Mesenchymal stem cell (in vitro differentiated cells and primary cell): ENCODE measurements around the gene FIBCD1.

Experiments
- DNase-seq: peaks from one replicate; pipeline ENCODE4 v3.0.0-alpha.2; 2013
- H2AFZ ChIP-seq: one replicate; pipeline ENCODE4 v1.6.1; 2013; ENCODE audit warnings: low read depth, mild to moderate bottlenecking, control low read depth, inconsistent platforms, low read length, moderate library complexity
- H2AK5ac ChIP-seq: 2 replicates; pipeline ENCODE4 v1.6.1; 2013; ENCODE audit warnings: low read length, moderate library complexity, mild to moderate bottlenecking, inconsistent platforms; ENCODE audit not compliant: severe bottlenecking
- H2BK120ac ChIP-seq: one replicate; pipeline ENCODE4 v1.6.1; 2013; ENCODE audit warnings: low read depth, mild to moderate bottlenecking, inconsistent platforms, low read length, moderate library complexity
- H2BK12ac ChIP-seq, 2 experiments: one replicate each; pipeline ENCODE4 v1.6.1; 2013; ENCODE audit warnings: inconsistent platforms in 2 of 2, low read length in 2 of 2, mild to moderate bottlenecking in 2 of 2, moderate library complexity in 2 of 2, control low read depth in 1 of 2
- H2BK15ac ChIP-seq: one replicate; pipeline ENCODE4 v1.6.1; 2013; ENCODE audit warnings: mild to moderate bottlenecking, low read depth, inconsistent platforms; ENCODE audit not compliant: poor library complexity, severe bottlenecking
- H2BK5ac ChIP-seq: 2 replicates; pipeline ENCODE4 v1.6.1; 2013; ENCODE audit warnings: low read depth, mild to moderate bottlenecking, low read length, control low read depth, inconsistent platforms; ENCODE audit not compliant: poor library complexity, severe bottlenecking
- H3K14ac ChIP-seq, 2 experiments: one replicate each; pipeline ENCODE4 v1.6.1; 2013; ENCODE audit warnings: inconsistent platforms in 2 of 2, low read length in 2 of 2, control low read depth in 1 of 2, mild to moderate bottlenecking in 1 of 2, moderate library complexity in 1 of 2
- H3K18ac ChIP-seq, 2 experiments: one replicate each; pipeline ENCODE4 v1.6.1; 2013; ENCODE audit warnings: inconsistent platforms in 2 of 2, low read length in 2 of 2, control low read depth in 1 of 2, low read depth in 1 of 2, mild to moderate bottlenecking in 1 of 2
- H3K23ac ChIP-seq, 2 experiments: one replicate each; pipeline ENCODE4 v1.6.1; 2013; ENCODE audit warnings: inconsistent platforms in 2 of 2, low read length in 2 of 2, mild to moderate bottlenecking in 2 of 2, moderate library complexity in 2 of 2, control low read depth in 1 of 2
- H3K27ac ChIP-seq: 2 replicates; pipeline ENCODE4 v1.5.1; 2013; ENCODE audit warnings: mild to moderate bottlenecking, moderate library complexity, low read length, control low read depth, inconsistent platforms; ENCODE audit not compliant: poor library complexity, severe bottlenecking
- H3K27me3 ChIP-seq, 2 experiments: 2 replicates each; pipeline versions ENCODE4 v1.6.1 to v1.7.0; 2013; ENCODE audit warnings: low read length in 2 of 2, mild to moderate bottlenecking in 2 of 2, moderate library complexity in 2 of 2, control low read depth in 1 of 2, inconsistent platforms in 1 of 2; ENCODE audit not compliant: control insufficient read depth in 1 of 2, insufficient read depth in 1 of 2
- H3K36me3 ChIP-seq, 2 experiments: 2 replicates each; pipeline versions ENCODE4 v1.6.1 to v1.7.0; 2013; ENCODE audit warnings: low read length in 2 of 2, control low read depth in 1 of 2, inconsistent platforms in 1 of 2, low read depth in 1 of 2, mild to moderate bottlenecking in 1 of 2; ENCODE audit not compliant: insufficient read depth in 2 of 2, control insufficient read depth in 1 of 2
- H3K4ac ChIP-seq, 2 experiments: one replicate each; pipeline ENCODE4 v1.6.1; 2013; ENCODE audit warnings: inconsistent platforms in 2 of 2, low read length in 2 of 2, mild to moderate bottlenecking in 2 of 2, moderate library complexity in 2 of 2, control low read depth in 1 of 2, low read depth in 1 of 2
- H3K4me1 ChIP-seq: 2 replicates; pipeline ENCODE4 v1.6.1; 2013; ENCODE audit warnings: low read depth, low read length, control low read depth; ENCODE audit not compliant: control insufficient read depth, insufficient read depth
- H3K4me2 ChIP-seq: 2 replicates; pipeline ENCODE4 v1.6.1; 2013; ENCODE audit warnings: low read length, mild to moderate bottlenecking, inconsistent platforms; ENCODE audit not compliant: poor library complexity, severe bottlenecking
- H3K4me3 ChIP-seq, 2 experiments: 2 replicates each; pipeline versions ENCODE4 v1.5.1 to v1.7.0; 2013; ENCODE audit warnings: low read length in 2 of 2, mild to moderate bottlenecking in 2 of 2, control low read depth in 1 of 2, low read depth in 1 of 2; ENCODE audit not compliant: insufficient read depth in 1 of 2
- H3K79me1 ChIP-seq: replicated peaks from 2 replicates; pipeline ENCODE4 v1.6.1; 2013; ENCODE audit warnings: mild to moderate bottlenecking, control low read depth, low read length, inconsistent platforms; ENCODE audit not compliant: poor library complexity, severe bottlenecking
- H3K9ac ChIP-seq: 2 replicates; pipeline ENCODE4 v1.7.0; 2013; ENCODE audit warnings: mild to moderate bottlenecking, low read length, moderate library complexity
- H3K9me3 ChIP-seq: 2 replicates; pipeline ENCODE4 v1.7.0; 2013; ENCODE audit warnings: mild to moderate bottlenecking, low read length; ENCODE audit not compliant: control insufficient read depth
- H4K8ac ChIP-seq: one replicate; pipeline ENCODE4 v1.6.1; 2013; ENCODE audit warnings: inconsistent platforms, mild to moderate bottlenecking, low read length, moderate library complexity
- H4K91ac ChIP-seq: one replicate; pipeline ENCODE4 v1.6.1; 2013; ENCODE audit warnings: mild to moderate bottlenecking, low read length, inconsistent platforms
- WGBS: methylation state at CpG from one replicate; pipeline ENCODE4 v1.1.7; 2013; ENCODE audit warnings: mixed read lengths; 5-methylcytosine and 5-hydroxymethylcytosine counted together

Gene FIBCD1

GRCh38 chr9:130981002-130981755 is 42.1 kb upstream of the FIBCD1 start:
- DNase-seq, result no peak
- Histone ChIP-seq H2BK120ac (no peak overlapping the region), H2AFZ (no peak overlapping the region), H3K4ac (no peak overlapping the region), H3K14ac (no peak overlapping the region), H2BK12ac (no peak overlapping the region), H2BK5ac (no peak overlapping the region), H3K79me1 (no peaks in the 10 kb centered on the region), H3K23ac (no peak overlapping the region), H3K18ac (no peak overlapping the region), H3K9ac (no peak overlapping the region), H3K27ac (no peak overlapping the region), H2BK15ac (no peak overlapping the region), H3K27me3 (peaks cover 30 to 77% of the 10 kb centered on the region in 2 experiments), H3K4me1 (peaks cover 2% of the 10 kb centered on the region), H3K4me3 (no peak overlapping the region), H3K4me2 (no peak overlapping the region), H3K9me3 (no peaks in the 10 kb centered on the region), H2AK5ac (no peak overlapping the region), H4K8ac (no peak overlapping the region), H4K91ac (no peak overlapping the region), H3K36me3 (no peaks in the 10 kb centered on the region)
- WGBS, result 80% methylated on average over 9 of the region's 10 CpGs

- Histone ChIP-seq H3K14ac (no peak overlapping the region), H3K27me3 (peaks cover 30 to 79% of the 10 kb centered on the region in 2 experiments), H3K4me2 (no peak overlapping the region), H4K91ac (no peak overlapping the region), H4K8ac (no peak overlapping the region), H3K79me1 (no peaks in the 10 kb centered on the region), H2BK12ac (no peak overlapping the region), H3K4me1 (peaks cover 2% of the 10 kb centered on the region), H2BK120ac (no peak overlapping the region), H3K23ac (no peak overlapping the region), H3K9me3 (no peaks in the 10 kb centered on the region), H2AFZ (no peak overlapping the region), H2AK5ac (no peak overlapping the region), H3K9ac (no peak overlapping the region), H3K18ac (no peak overlapping the region), H3K27ac (no peak overlapping the region), H2BK5ac (no peak overlapping the region), H3K4me3 (no peak overlapping the region), H2BK15ac (no peak overlapping the region), H3K4ac (no peak overlapping the region), H3K36me3 (no peaks in the 10 kb centered on the region)
- no peak for DNase-seq
- WGBS, result 95% methylated on average over 15 of the region's 16 CpGs
Measured at GRCh38 chr9:130980526-130980925, 41.5 kb upstream of the FIBCD1 start.

GRCh38 chr9:130979591-130980385 is 40.7 kb upstream of the FIBCD1 start:
- no peaks in the 10 kb centered on the region for H3K79me1 ChIP-seq
- H3K9me3 ChIP-seq, result no peaks in the 10 kb centered on the region
- no peak overlapping the region for H2BK15ac ChIP-seq
- no peak overlapping the region for H4K91ac ChIP-seq
- no peaks in the 10 kb centered on the region for H3K36me3 ChIP-seq
- H3K23ac ChIP-seq, result peak overlapping the region in 1 of 2 experiments; percentile 31
- no peak overlapping the region for H2BK120ac ChIP-seq
- H3K18ac ChIP-seq, result no peak overlapping the region
- DNase-seq, result no peak
- no peak overlapping the region for H2BK5ac ChIP-seq
- no peak overlapping the region for H4K8ac ChIP-seq
- peaks cover 2% of the 10 kb centered on the region for H3K4me1 ChIP-seq
- no peak overlapping the region for H2AFZ ChIP-seq
- H2BK12ac ChIP-seq, result no peak overlapping the region
- no peak overlapping the region for H3K4me2 ChIP-seq
- no peak overlapping the region for H3K4me3 ChIP-seq
- no peak overlapping the region for H3K14ac ChIP-seq
- WGBS, result 92% methylated on average over 20 of the region's 20 CpGs
- H3K4ac ChIP-seq, result no peak overlapping the region
- peaks cover 31 to 79% of the 10 kb centered on the region in 2 experiments for H3K27me3 ChIP-seq
- H3K9ac ChIP-seq, result no peak overlapping the region
- no peak overlapping the region for H3K27ac ChIP-seq
- no peak overlapping the region for H2AK5ac ChIP-seq

- Histone ChIP-seq H3K14ac (no peak overlapping the region), H3K4me1 (no peaks in the 10 kb centered on the region), H3K36me3 (no peaks in the 10 kb centered on the region), H3K4ac (no peak overlapping the region), H3K9ac (no peak overlapping the region), H2AFZ (no peak overlapping the region), H3K27ac (no peak overlapping the region), H2AK5ac (no peak overlapping the region), H3K9me3 (no peaks in the 10 kb centered on the region), H3K27me3 (peaks cover 44 to 85% of the 10 kb centered on the region in 2 experiments), H3K18ac (no peak overlapping the region), H4K91ac (no peak overlapping the region), H2BK5ac (no peak overlapping the region), H3K79me1 (no peaks in the 10 kb centered on the region), H4K8ac (no peak overlapping the region), H3K23ac (no peak overlapping the region), H2BK15ac (no peak overlapping the region), H2BK120ac (no peak overlapping the region), H3K4me2 (no peak overlapping the region), H3K4me3 (no peak overlapping the region), H2BK12ac (no peak overlapping the region)
- 66% methylated on average over 16 of the region's 16 CpGs for WGBS
- DNase-seq, result no peak
Measured at GRCh38 chr9:130977811-130978221, 38.8 kb upstream of the FIBCD1 start.
